K562 (cell line): ENCODE results near the gene ZDHHC12. TPM values are rescaled to one million over a fixed set of nuclear protein-coding genes. Genes with fewer than 3 reads are reported as not detected.

Source experiments
- HDAC8 ChIP-seq: fragments of 450-650 bp; IDR thresholded peaks from 2 replicates; pipeline ENCODE4 v1.6.1; 2016; ENCODE audit warnings: mild to moderate bottlenecking, missing genetic modification characterization, moderate library complexity, missing compliant biosample characterization
- HNRNPK ChIP-seq: fragments of 200-400 bp; formaldehyde crosslinking; IDR thresholded peaks from one replicate; pipeline ENCODE4 v1.6.1; 2018; ENCODE audit warnings: mild to moderate bottlenecking, low read depth, low read length; ENCODE audit not compliant: poor library complexity, severe bottlenecking
- MTA1 ChIP-seq: fragments of 450-650 bp; IDR thresholded peaks from 2 replicates; pipeline ENCODE4 v1.6.1; 2017; ENCODE audit warnings: borderline replicate concordance
- PML ChIP-seq: IDR thresholded peaks from 2 replicates; pipeline ENCODE4 v1.6.1; 2012; ENCODE audit warnings: low read length, inconsistent platforms
- SIRT6 ChIP-seq: IDR thresholded peaks from one replicate; pipeline ENCODE4 v1.6.1; 2012; ENCODE audit warnings: low read depth, mild to moderate bottlenecking, control low read depth, inconsistent platforms, low read length, moderate library complexity
- SIX5 ChIP-seq, 2 experiments: IDR thresholded peaks; 2 replicates each; pipeline ENCODE4 v1.6.1; 2011; ENCODE audit warnings: low read length in 2 of 2, borderline replicate concordance in 1 of 2, low read depth in 1 of 2, mild to moderate bottlenecking in 1 of 2, moderate library complexity in 1 of 2; ENCODE audit not compliant: insufficient read depth in 1 of 2
- ZNF175 ChIP-seq: fragments of 200-800 bp; sonication (Bioruptor generic); IDR thresholded peaks from 2 replicates; pipeline ENCODE4 v1.6.1; 2016; ENCODE audit warnings: low read depth, mild to moderate bottlenecking, missing genetic modification characterization, missing compliant biosample characterization
- ZSCAN29 ChIP-seq: fragments of 450-650 bp; IDR thresholded peaks from 2 replicates; pipeline ENCODE4 v1.6.1; 2017
- polyA plus RNA-seq, 8 experiments: library from polyadenylated mRNA; depleted of rRNA in 4 of 8; stranded (reverse) in 5 of 8; unstranded in 3 of 8; fragments of >200 nt; fragmentation: Nextera tagmentation in 2 of 8; fragmentation: Illumina TruSeq in 1 of 8; extraction: Ambion mirVana in 2 of 8; extraction: Trizol in 1 of 8; gene quantifications; 2 replicates each; pipeline versions ENCODE4 v1.2.1 to v1.2.3, GENCODE V29; 2011 to 2014; ENCODE audit warnings: inconsistent platforms in 1 of 8, missing spikeins in 1 of 8
- total RNA-seq, 7 experiments: library from RNA; depleted of rRNA in 6 of 7; stranded (reverse); fragments of >200 nt in 6 of 7; fragmentation: Illumina TruSeq in 2 of 7; extraction: Trizol in 2 of 7; gene quantifications; 2 replicates each; pipeline versions ENCODE4 v1.2.1 to v1.2.3, GENCODE V29; 2011 to 2021; ENCODE audit warnings: low replicate concordance in 1 of 7
- TF ChIP-seq, protein P1 (sequence below): fragments of 450-650 bp; IDR thresholded peaks from one replicate; pipeline ENCODE4 v1.6.1; 2018; ENCODE audit warnings: mild to moderate bottlenecking, moderate library complexity; ENCODE audit not compliant: partially characterized antibody
- TF ChIP-seq, protein P2 (sequence below): fragments of 450-650 bp; formaldehyde crosslinking; IDR thresholded peaks from 2 replicates; pipeline ENCODE4 v1.4.0; 2020; ENCODE audit warnings: mild to moderate bottlenecking, mixed read lengths
- TF ChIP-seq, protein P3 (sequence below): fragments of 250-450 bp; sonication (Bioruptor Pico); IDR thresholded peaks from 2 replicates; pipeline ENCODE4 v1.9.0; 2021; ENCODE audit warnings: mild to moderate bottlenecking
- TF ChIP-seq, protein P4 (sequence below): fragments of 450-650 bp; IDR thresholded peaks from 2 replicates; pipeline ENCODE4 v1.6.1; 2016; ENCODE audit warnings: mild to moderate bottlenecking, moderate library complexity

Gene ZDHHC12
- total and polyA plus RNA-seq, 9 of the 15 experiments (the other 6 are each of a cell fraction or from before 2014, with no cell fraction given) = 0.21 to 38.0 (median 13.8) TPM

- no peak for TF ChIP-seq ZSCAN29
- TF ChIP-seq, protein P1, sequence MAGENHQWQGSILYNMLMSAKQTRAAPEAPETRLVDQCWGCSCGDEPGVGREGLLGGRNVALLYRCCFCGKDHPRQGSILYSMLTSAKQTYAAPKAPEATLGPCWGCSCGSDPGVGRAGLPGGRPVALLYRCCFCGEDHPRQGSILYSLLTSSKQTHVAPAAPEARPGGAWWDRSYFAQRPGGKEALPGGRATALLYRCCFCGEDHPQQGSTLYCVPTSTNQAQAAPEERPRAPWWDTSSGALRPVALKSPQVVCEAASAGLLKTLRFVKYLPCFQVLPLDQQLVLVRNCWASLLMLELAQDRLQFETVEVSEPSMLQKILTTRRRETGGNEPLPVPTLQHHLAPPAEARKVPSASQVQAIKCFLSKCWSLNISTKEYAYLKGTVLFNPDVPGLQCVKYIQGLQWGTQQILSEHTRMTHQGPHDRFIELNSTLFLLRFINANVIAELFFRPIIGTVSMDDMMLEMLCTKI = no peak
- no peak for TF ChIP-seq SIX5 (IDR thresholded peaks at IDR 0.05; ENCODE audit: borderline replicate concordance in 1 of 2, insufficient read depth in 1 of 2, low read depth in 1 of 2, low read length in 2 of 2)
- TF ChIP-seq PML = no peak
- TF ChIP-seq ZNF175 (CRISPR knock-in tag) = no peak
- TF ChIP-seq, protein P2, sequence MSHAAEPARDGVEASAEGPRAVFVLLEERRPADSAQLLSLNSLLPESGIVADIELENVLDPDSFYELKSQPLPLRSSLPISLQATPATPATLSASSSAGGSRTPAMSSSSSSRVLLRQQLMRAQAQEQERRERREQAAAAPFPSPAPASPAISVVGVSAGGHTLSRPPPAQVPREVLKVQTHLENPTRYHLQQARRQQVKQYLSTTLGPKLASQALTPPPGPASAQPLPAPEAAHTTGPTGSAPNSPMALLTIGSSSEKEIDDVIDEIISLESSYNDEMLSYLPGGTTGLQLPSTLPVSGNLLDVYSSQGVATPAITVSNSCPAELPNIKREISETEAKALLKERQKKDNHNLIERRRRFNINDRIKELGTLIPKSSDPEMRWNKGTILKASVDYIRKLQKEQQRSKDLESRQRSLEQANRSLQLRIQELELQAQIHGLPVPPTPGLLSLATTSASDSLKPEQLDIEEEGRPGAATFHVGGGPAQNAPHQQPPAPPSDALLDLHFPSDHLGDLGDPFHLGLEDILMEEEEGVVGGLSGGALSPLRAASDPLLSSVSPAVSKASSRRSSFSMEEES (CRISPR knock-in tag) = no peak
- TF ChIP-seq, protein P3, sequence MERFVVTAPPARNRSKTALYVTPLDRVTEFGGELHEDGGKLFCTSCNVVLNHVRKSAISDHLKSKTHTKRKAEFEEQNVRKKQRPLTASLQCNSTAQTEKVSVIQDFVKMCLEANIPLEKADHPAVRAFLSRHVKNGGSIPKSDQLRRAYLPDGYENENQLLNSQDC (CRISPR knock-in tag) = no peak
- no peak for TF ChIP-seq HNRNPK
- no peak for TF ChIP-seq MTA1
- TF ChIP-seq, protein P4, sequence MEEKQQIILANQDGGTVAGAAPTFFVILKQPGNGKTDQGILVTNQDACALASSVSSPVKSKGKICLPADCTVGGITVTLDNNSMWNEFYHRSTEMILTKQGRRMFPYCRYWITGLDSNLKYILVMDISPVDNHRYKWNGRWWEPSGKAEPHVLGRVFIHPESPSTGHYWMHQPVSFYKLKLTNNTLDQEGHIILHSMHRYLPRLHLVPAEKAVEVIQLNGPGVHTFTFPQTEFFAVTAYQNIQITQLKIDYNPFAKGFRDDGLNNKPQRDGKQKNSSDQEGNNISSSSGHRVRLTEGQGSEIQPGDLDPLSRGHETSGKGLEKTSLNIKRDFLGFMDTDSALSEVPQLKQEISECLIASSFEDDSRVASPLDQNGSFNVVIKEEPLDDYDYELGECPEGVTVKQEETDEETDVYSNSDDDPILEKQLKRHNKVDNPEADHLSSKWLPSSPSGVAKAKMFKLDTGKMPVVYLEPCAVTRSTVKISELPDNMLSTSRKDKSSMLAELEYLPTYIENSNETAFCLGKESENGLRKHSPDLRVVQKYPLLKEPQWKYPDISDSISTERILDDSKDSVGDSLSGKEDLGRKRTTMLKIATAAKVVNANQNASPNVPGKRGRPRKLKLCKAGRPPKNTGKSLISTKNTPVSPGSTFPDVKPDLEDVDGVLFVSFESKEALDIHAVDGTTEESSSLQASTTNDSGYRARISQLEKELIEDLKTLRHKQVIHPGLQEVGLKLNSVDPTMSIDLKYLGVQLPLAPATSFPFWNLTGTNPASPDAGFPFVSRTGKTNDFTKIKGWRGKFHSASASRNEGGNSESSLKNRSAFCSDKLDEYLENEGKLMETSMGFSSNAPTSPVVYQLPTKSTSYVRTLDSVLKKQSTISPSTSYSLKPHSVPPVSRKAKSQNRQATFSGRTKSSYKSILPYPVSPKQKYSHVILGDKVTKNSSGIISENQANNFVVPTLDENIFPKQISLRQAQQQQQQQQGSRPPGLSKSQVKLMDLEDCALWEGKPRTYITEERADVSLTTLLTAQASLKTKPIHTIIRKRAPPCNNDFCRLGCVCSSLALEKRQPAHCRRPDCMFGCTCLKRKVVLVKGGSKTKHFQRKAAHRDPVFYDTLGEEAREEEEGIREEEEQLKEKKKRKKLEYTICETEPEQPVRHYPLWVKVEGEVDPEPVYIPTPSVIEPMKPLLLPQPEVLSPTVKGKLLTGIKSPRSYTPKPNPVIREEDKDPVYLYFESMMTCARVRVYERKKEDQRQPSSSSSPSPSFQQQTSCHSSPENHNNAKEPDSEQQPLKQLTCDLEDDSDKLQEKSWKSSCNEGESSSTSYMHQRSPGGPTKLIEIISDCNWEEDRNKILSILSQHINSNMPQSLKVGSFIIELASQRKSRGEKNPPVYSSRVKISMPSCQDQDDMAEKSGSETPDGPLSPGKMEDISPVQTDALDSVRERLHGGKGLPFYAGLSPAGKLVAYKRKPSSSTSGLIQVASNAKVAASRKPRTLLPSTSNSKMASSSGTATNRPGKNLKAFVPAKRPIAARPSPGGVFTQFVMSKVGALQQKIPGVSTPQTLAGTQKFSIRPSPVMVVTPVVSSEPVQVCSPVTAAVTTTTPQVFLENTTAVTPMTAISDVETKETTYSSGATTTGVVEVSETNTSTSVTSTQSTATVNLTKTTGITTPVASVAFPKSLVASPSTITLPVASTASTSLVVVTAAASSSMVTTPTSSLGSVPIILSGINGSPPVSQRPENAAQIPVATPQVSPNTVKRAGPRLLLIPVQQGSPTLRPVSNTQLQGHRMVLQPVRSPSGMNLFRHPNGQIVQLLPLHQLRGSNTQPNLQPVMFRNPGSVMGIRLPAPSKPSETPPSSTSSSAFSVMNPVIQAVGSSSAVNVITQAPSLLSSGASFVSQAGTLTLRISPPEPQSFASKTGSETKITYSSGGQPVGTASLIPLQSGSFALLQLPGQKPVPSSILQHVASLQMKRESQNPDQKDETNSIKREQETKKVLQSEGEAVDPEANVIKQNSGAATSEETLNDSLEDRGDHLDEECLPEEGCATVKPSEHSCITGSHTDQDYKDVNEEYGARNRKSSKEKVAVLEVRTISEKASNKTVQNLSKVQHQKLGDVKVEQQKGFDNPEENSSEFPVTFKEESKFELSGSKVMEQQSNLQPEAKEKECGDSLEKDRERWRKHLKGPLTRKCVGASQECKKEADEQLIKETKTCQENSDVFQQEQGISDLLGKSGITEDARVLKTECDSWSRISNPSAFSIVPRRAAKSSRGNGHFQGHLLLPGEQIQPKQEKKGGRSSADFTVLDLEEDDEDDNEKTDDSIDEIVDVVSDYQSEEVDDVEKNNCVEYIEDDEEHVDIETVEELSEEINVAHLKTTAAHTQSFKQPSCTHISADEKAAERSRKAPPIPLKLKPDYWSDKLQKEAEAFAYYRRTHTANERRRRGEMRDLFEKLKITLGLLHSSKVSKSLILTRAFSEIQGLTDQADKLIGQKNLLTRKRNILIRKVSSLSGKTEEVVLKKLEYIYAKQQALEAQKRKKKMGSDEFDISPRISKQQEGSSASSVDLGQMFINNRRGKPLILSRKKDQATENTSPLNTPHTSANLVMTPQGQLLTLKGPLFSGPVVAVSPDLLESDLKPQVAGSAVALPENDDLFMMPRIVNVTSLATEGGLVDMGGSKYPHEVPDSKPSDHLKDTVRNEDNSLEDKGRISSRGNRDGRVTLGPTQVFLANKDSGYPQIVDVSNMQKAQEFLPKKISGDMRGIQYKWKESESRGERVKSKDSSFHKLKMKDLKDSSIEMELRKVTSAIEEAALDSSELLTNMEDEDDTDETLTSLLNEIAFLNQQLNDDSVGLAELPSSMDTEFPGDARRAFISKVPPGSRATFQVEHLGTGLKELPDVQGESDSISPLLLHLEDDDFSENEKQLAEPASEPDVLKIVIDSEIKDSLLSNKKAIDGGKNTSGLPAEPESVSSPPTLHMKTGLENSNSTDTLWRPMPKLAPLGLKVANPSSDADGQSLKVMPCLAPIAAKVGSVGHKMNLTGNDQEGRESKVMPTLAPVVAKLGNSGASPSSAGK = no peak
- TF ChIP-seq HDAC8 (tag) = 0 out of 2 replicates have a peak, but pooled peaks have one; percentile 33
- TF ChIP-seq SIRT6 = no peak
These were observed 33.9 kb downstream of the ZDHHC12 start (continued) for GRCh38 chr9:128689820-128690683.
